H1 (cell line): ENCODE measurements around the gene VPS18. TPM values are rescaled to one million over a fixed set of nuclear protein-coding genes. Genes with fewer than 3 reads are reported as not detected.

Experiments
- CTCF ChIA-PET: fragments of 300-600 bp; sonication (Branson Sonifier 250); formaldehyde crosslinking; loops from one replicate; lab custom pipeline; 2021; ENCODE audit not compliant: partially characterized antibody; lab: Charles Lee
- POLR2A ChIA-PET: fragments of 300-600 bp; sonication (Branson Sonifier 250); formaldehyde crosslinking; loops from one replicate; lab custom pipeline; 2021; ENCODE audit warnings: inconsistent platforms; ENCODE audit not compliant: partially characterized antibody; lab: Charles Lee
- DNase-seq, 2 experiments: peaks; one replicate each; pipeline versions ENCODE4 v3.0.0 to v3.0.0-alpha.2; 2010 to 2022; ENCODE audit warnings: low spot score in 2 of 2, low read depth in 1 of 2, mixed read lengths in 1 of 2
- FAIRE-seq: peaks from 2 replicates; lab custom pipeline; 2011; peaks lifted over from hg19 to GRCh38; lab: Jason Lieb, UNC
- H2AFZ ChIP-seq: 2 replicates; pipeline ENCODE4 v1.8.1; 2012; ENCODE audit warnings: low read length, inconsistent platforms
- H2AK5ac ChIP-seq: 2 replicates; pipeline ENCODE4 v1.6.1; 2013; ENCODE audit warnings: low read depth, low read length
- H2BK120ac ChIP-seq: replicated peaks from 2 replicates; pipeline ENCODE3; 2013; ENCODE audit warnings: low read depth, low read length, inconsistent platforms
- H2BK12ac ChIP-seq: 2 replicates; pipeline ENCODE4 v1.6.1; 2013; ENCODE audit warnings: low read depth, low read length
- H2BK15ac ChIP-seq: 2 replicates; pipeline ENCODE4 v1.6.1; 2013; ENCODE audit warnings: low read length
- H2BK20ac ChIP-seq: 2 replicates; pipeline ENCODE4 v1.6.1; 2013; ENCODE audit warnings: low read length
- H2BK5ac ChIP-seq: 2 replicates; pipeline ENCODE4 v1.6.1; 2013; ENCODE audit warnings: low read depth, low read length
- H3K14ac ChIP-seq: 2 replicates; pipeline ENCODE4 v1.6.1; 2013; ENCODE audit warnings: inconsistent platforms; ENCODE audit not compliant: insufficient read length
- H3K18ac ChIP-seq: 2 replicates; pipeline ENCODE4 v1.6.1; 2013; ENCODE audit warnings: low read length; ENCODE audit errors: extremely low read depth
- H3K23ac ChIP-seq: 2 replicates; pipeline ENCODE4 v1.6.1; 2013; ENCODE audit warnings: inconsistent platforms; ENCODE audit not compliant: insufficient read length
- H3K23me2 ChIP-seq: 2 replicates; pipeline ENCODE4 v1.6.1; 2013; ENCODE audit warnings: low read depth, low read length
- H3K27ac ChIP-seq: 2 replicates; pipeline ENCODE4 v1.6.1; 2011; ENCODE audit warnings: low read depth, low read length, inconsistent platforms
- H3K27me3 ChIP-seq, 4 experiments: replicated peaks in 1 of 4; 1 replicate in 1 of 4; 2 replicates in 3 of 4; pipeline versions ENCODE4 v1.6.1 to v1.8.1; 2011 to 2013; ENCODE audit warnings: low read length in 3 of 4, mild to moderate bottlenecking in 3 of 4, inconsistent platforms in 2 of 4, mixed read lengths in 2 of 4, moderate library complexity in 1 of 4; ENCODE audit not compliant: control insufficient read depth in 3 of 4, insufficient read depth in 3 of 4; ENCODE audit errors: extremely low read depth in 1 of 4
- H3K36me3 ChIP-seq, 4 experiments: 2 replicates each; pipeline versions ENCODE4 v1.6.1 to v1.8.1; 2011 to 2013; ENCODE audit warnings: mild to moderate bottlenecking in 4 of 4, low read length in 3 of 4, moderate library complexity in 2 of 4, control low read depth in 1 of 4, inconsistent platforms in 1 of 4; ENCODE audit not compliant: insufficient read depth in 4 of 4, control insufficient read depth in 2 of 4
- H3K4ac ChIP-seq: replicated peaks from 2 replicates; pipeline ENCODE3; 2013; ENCODE audit warnings: low read length, low read depth, mixed read lengths, inconsistent platforms; ENCODE audit not compliant: insufficient read length
- H3K4me1 ChIP-seq, 4 experiments: replicated peaks in 1 of 4; 1 replicate in 1 of 4; 2 replicates in 3 of 4; pipeline versions ENCODE4 v1.6.1 to v1.8.1; 2011 to 2013; ENCODE audit warnings: low read length in 3 of 4, inconsistent platforms in 2 of 4, mixed read lengths in 1 of 4; ENCODE audit not compliant: insufficient read depth in 4 of 4, control insufficient read depth in 3 of 4
- H3K4me2 ChIP-seq, 2 experiments: 2 replicates each; pipeline versions ENCODE4 v1.6.1 to v1.8.1; 2011 to 2013; ENCODE audit warnings: low read depth in 2 of 2, low read length in 2 of 2, control low read depth in 1 of 2, inconsistent platforms in 1 of 2, mild to moderate bottlenecking in 1 of 2; ENCODE audit not compliant: insufficient read depth in 1 of 2
- H3K4me3 ChIP-seq, 4 experiments: fragments of 200-600, 300-600 bp in 1 of 4; sonication (generic), shearing (Covaris generic), sonication (Bioruptor Twin) in 1 of 4; 2 replicates each; pipeline versions ENCODE4 v1.5.1 to v1.8.1; 2011 to 2016; ENCODE audit warnings: low read length in 4 of 4, low read depth in 3 of 4, control low read depth in 2 of 4, inconsistent platforms in 2 of 4, mild to moderate bottlenecking in 2 of 4, mixed read lengths in 1 of 4, moderate library complexity in 1 of 4; ENCODE audit not compliant: insufficient read depth in 2 of 4; ENCODE audit errors: extremely low read depth in 1 of 4
- H3K56ac ChIP-seq: replicated peaks from 2 replicates; pipeline ENCODE3; 2013; ENCODE audit warnings: low read depth, mild to moderate bottlenecking, mixed read lengths, low read length, inconsistent platforms; ENCODE audit not compliant: insufficient read length
- H3K79me1 ChIP-seq: 2 replicates; pipeline ENCODE4 v1.6.1; 2013; ENCODE audit warnings: low read depth, low read length, control low read depth
- H3K79me2 ChIP-seq, 2 experiments: 2 replicates each; pipeline versions ENCODE4 v1.6.1 to v1.8.1; 2012 to 2013; ENCODE audit warnings: low read length in 2 of 2, mild to moderate bottlenecking in 2 of 2, inconsistent platforms in 1 of 2; ENCODE audit not compliant: insufficient read depth in 2 of 2, control insufficient read depth in 1 of 2
- H3K9ac ChIP-seq, 4 experiments: replicated peaks in 1 of 4; 1 replicate in 1 of 4; 2 replicates in 3 of 4; pipeline versions ENCODE4 v1.6.1 to v1.8.1; 2011 to 2013; ENCODE audit warnings: low read depth in 3 of 4, low read length in 3 of 4, control low read depth in 2 of 4, mild to moderate bottlenecking in 2 of 4, moderate library complexity in 2 of 4, inconsistent platforms in 1 of 4; ENCODE audit errors: extremely low read depth in 1 of 4
- H3K9me3 ChIP-seq, 2 experiments: 2 replicates each; pipeline versions ENCODE4 v1.6.1 to v1.8.1; 2012 to 2013; ENCODE audit warnings: mild to moderate bottlenecking in 2 of 2, moderate library complexity in 2 of 2, control low read depth in 1 of 2, inconsistent platforms in 1 of 2, low read depth in 1 of 2, low read length in 1 of 2, mixed read lengths in 1 of 2; ENCODE audit not compliant: insufficient read depth in 2 of 2
- H4K20me1 ChIP-seq, 2 experiments: replicated peaks in 1 of 2; 2 replicates each; pipeline versions ENCODE3 to v1.8.1; 2011 to 2013; ENCODE audit warnings: inconsistent platforms in 2 of 2, low read length in 2 of 2, mild to moderate bottlenecking in 1 of 2; ENCODE audit not compliant: insufficient read depth in 2 of 2, control insufficient read depth in 1 of 2
- H4K5ac ChIP-seq: 2 replicates; pipeline ENCODE4 v1.6.1; 2013; ENCODE audit warnings: low read length, low read depth, mixed read lengths, inconsistent platforms; ENCODE audit not compliant: insufficient read length
- H4K8ac ChIP-seq: 2 replicates; pipeline ENCODE4 v1.8.0; 2013; ENCODE audit warnings: mild to moderate bottlenecking, moderate library complexity, low read length, inconsistent platforms; ENCODE audit not compliant: insufficient read depth; ENCODE audit errors: extremely low read depth
- H4K91ac ChIP-seq: replicated peaks from 2 replicates; pipeline ENCODE3; 2013; ENCODE audit warnings: low read length, mixed read lengths, inconsistent platforms; ENCODE audit not compliant: insufficient read length
- ATF3 ChIP-seq: IDR thresholded peaks from 2 replicates; pipeline ENCODE4 v1.6.1; 2011; ENCODE audit warnings: low read depth, mild to moderate bottlenecking, low read length; ENCODE audit not compliant: insufficient read depth
- BRCA1 ChIP-seq: IDR thresholded peaks from 2 replicates; pipeline ENCODE4 v1.6.1; 2012; ENCODE audit warnings: low read depth, low read length, improper control_type of control experiment
- CTCF ChIP-seq, 3 experiments: IDR thresholded peaks; 1 replicate in 2 of 3; 2 replicates in 1 of 3; pipeline versions ENCODE4 v1.5.1 to v1.6.1; 2011; ENCODE audit warnings: low read length in 3 of 3, mild to moderate bottlenecking in 3 of 3, inconsistent platforms in 2 of 3, low read depth in 1 of 3, moderate library complexity in 1 of 3; ENCODE audit not compliant: insufficient read depth in 1 of 3; ENCODE audit errors: control extremely low read depth in 1 of 3
- KDM4A ChIP-seq: IDR thresholded peaks from one replicate; pipeline ENCODE4 v1.7.1; 2012; ENCODE audit warnings: low read depth, mild to moderate bottlenecking, moderate library complexity, low read length, inconsistent platforms; ENCODE audit not compliant: severe bottlenecking
- MAX ChIP-seq: IDR thresholded peaks from 2 replicates; pipeline ENCODE4 v1.6.1; 2012; ENCODE audit warnings: inconsistent platforms
- POLR2AphosphoS5 ChIP-seq: IDR thresholded peaks from 2 replicates; pipeline ENCODE4 v1.6.1; 2011; ENCODE audit warnings: low read depth, low read length
- RBBP5 ChIP-seq: IDR thresholded peaks from 2 replicates; pipeline ENCODE4 v1.7.1; 2012; ENCODE audit warnings: low read depth, mild to moderate bottlenecking, inconsistent platforms, low read length, moderate library complexity, borderline replicate concordance
- SP4 ChIP-seq: IDR thresholded peaks from 2 replicates; pipeline ENCODE4 v1.6.1; 2012; ENCODE audit warnings: low read length, inconsistent platforms
- SRF ChIP-seq: IDR thresholded peaks from 2 replicates; pipeline ENCODE4 v1.6.1; 2011; ENCODE audit warnings: mild to moderate bottlenecking, low read depth, low read length, moderate library complexity
- TEAD4 ChIP-seq: IDR thresholded peaks from 2 replicates; pipeline ENCODE4 v1.6.1; 2012; ENCODE audit warnings: low read depth, low read length, inconsistent platforms, mixed read lengths
- WGBS, 2 experiments: shearing (Covaris generic) in 1 of 2; methylation state at CpG; one replicate each; pipeline versions ENCODE4 v1.1.6 to v1.1.7; 2013 to 2015; ENCODE audit warnings: low lambda C conversion rate in 2 of 2, mixed read lengths in 2 of 2, inconsistent platforms in 1 of 2, low coverage in 1 of 2, missing lambda C conversion rate in 1 of 2; ENCODE audit not compliant: insufficient replicate concordance in 2 of 2, insufficient coverage in 1 of 2, insufficient read length in 1 of 2; ENCODE audit errors: extremely low coverage in 1 of 2, missing lambda C conversion rate in 1 of 2; 5-methylcytosine and 5-hydroxymethylcytosine counted together
- polyA plus RNA-seq, 7 experiments: library from polyadenylated mRNA; depleted of rRNA in 3 of 7; stranded (reverse) in 5 of 7; unstranded in 2 of 7; fragments of >200 nt in 5 of 7; fragments of 200-250 nt in 2 of 7; gene quantifications; 1 replicate in 5 of 7; 2 replicates in 1 of 7; 4 replicates in 1 of 7; pipeline versions ENCODE4 v1.2.1 to v1.2.3, GENCODE V29; 2011 to 2013; ENCODE audit warnings: missing spikeins in 2 of 7, mixed read lengths in 2 of 7
- total RNA-seq: library from RNA; stranded (reverse); fragmentation: NEBNext Ultra II Directional; extraction: Animal tissue kit (Norgen Biotek cat#: 25700); gene quantifications from 2 replicates; pipeline ENCODE4 v1.2.1, GENCODE V29; 2021

Gene VPS18
- total and polyA plus RNA-seq, 2 of the 8 experiments (the other 6 are each of a cell fraction or from before 2014, with no cell fraction given) = 28.9 to 32.7 TPM

GRCh38 chr15:40870716-40871115 is 23.5 kb upstream of the VPS18 start:
- H3K4ac ChIP-seq = no peak overlapping the region
- H3K27me3 ChIP-seq = 0 out of 7 replicates have a peak, but pooled peaks cover 0 to 2% (median 0%) of the 10 kb centered on the region in 4 experiments
- peaks cover 0 to 18% (median 12%) of the 10 kb centered on the region in 4 experiments; a peak in 6 of 7 replicates for H3K4me1 ChIP-seq
- FAIRE-seq (no peak), DNase-seq (no peak)
- H3K27ac ChIP-seq = no peak overlapping the region
- H3K79me2 ChIP-seq = no peaks in the 10 kb centered on the region
- ChIA-PET POLR2A (interaction anchor here (0.7 to 3.4 kb wide), 9 partner anchors 11 to 301 kb away, joined by 3 to 10 read pairs (median 3); partner anchors contain the start of genes DNAJC17 and VPS18), CTCF (interaction anchor here (0.6 to 7.8 kb wide), 5 partner anchors 24 to 126 kb away, joined by 3 to 51 read pairs (median 3); partner anchors contain the start of gene VPS18)
- H3K4me2 ChIP-seq = no peak overlapping the region
- H3K14ac ChIP-seq = no peak overlapping the region
- no peak overlapping the region for H2BK15ac ChIP-seq
- no peak overlapping the region for H2BK12ac ChIP-seq
- no peak overlapping the region for H4K5ac ChIP-seq
- H4K91ac ChIP-seq = no peak overlapping the region
- H3K4me3 ChIP-seq = no peak overlapping the region
- H2BK5ac ChIP-seq = no peak overlapping the region
- H3K56ac ChIP-seq = no peak overlapping the region
- H3K23ac ChIP-seq = no peak overlapping the region
- no peaks in the 10 kb centered on the region for H3K23me2 ChIP-seq
- no peak overlapping the region for H2AFZ ChIP-seq
- H2AK5ac ChIP-seq = no peak overlapping the region
- no peak overlapping the region for H2BK120ac ChIP-seq
- peak overlapping the region; percentile 57; the same call in 1 of the 2 replicates for H4K8ac ChIP-seq
- H3K9me3 ChIP-seq = no peaks in the 10 kb centered on the region
- H2BK20ac ChIP-seq = no peak overlapping the region
- 92% methylated on average over 1 of the region's 1 CpG; no CpG with 5 or more reads in 1 of the 2 experiments for WGBS, 2 experiments
- H3K79me1 ChIP-seq = no peaks in the 10 kb centered on the region
- H3K36me3 ChIP-seq = no peaks in the 10 kb centered on the region
- TF ChIP-seq ATF3 (no peak), MAX (no peak), TEAD4 (no peak), CTCF (IDR thresholded peaks at IDR 0.05; ENCODE audit: control extremely low read depth in 1 of 3, insufficient read depth in 1 of 3, low read depth in 1 of 3, low read length in 3 of 3) (no peak), SRF (no peak), POLR2AphosphoS5 (no peak), SP4 (no peak), RBBP5 (no peak), KDM4A (no peak), BRCA1 (no peak)
- H4K20me1 ChIP-seq = no peaks in the 10 kb centered on the region
- H3K18ac ChIP-seq = no peak overlapping the region
- no peak overlapping the region for H3K9ac ChIP-seq
